Ramos (cell line): ENCODE results near the gene TMTC1.
"Not testable (repeated sequence)": the region's sequence is repeated elsewhere in the genome, so short reads cannot be mapped to it uniquely, and the experiment has no call there.

Experiments
- in situ Hi-C: fragments of 300-500 bp; cut with MboI; formaldehyde crosslinking; loops from one replicate; pipeline ENCODE4 v1.14.3; 2022; ENCODE audit warnings: low sequenced_read_pairs; ENCODE audit not compliant: unreplicated experiment

The TMTC1 gene

GRCh38 chr12:29634057-29634456 is 149.7 kb downstream of the TMTC1 start:
- in situ Hi-C loops, result no loop called here

DNA sequence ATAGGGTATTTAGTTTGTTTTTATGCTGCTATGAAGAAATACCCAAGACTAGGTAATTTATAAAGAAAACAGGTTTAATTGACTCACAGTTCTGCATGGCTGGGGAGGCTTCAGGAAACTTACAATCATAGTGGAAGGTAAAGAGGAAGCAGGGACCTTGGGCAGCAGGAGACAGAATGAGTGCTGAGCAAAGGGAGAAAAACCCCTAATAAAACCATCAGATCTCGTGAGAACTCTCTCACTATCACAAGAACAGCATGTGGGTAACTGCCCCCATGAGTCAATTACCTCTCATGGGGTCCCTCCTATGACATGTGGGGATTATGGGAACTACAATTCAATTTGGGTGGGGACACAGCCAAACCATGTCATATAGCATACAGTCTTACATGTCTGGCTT is 153.6 kb downstream of the TMTC1 start:
- in situ Hi-C loops, result not testable (repeated sequence)

- in situ Hi-C loops, result no loop called here
These were observed 156.5 kb downstream of the TMTC1 start for GRCh38 chr12:29627221-29627620.

- in situ Hi-C loops, result no loop called here
These were observed 158.3 kb downstream of the TMTC1 start for GRCh38 chr12:29625359-29625953.

GRCh38 chr12:29622251-29622650 is 161.5 kb downstream of the TMTC1 start:
- in situ Hi-C loops, result no loop called here

DNA sequence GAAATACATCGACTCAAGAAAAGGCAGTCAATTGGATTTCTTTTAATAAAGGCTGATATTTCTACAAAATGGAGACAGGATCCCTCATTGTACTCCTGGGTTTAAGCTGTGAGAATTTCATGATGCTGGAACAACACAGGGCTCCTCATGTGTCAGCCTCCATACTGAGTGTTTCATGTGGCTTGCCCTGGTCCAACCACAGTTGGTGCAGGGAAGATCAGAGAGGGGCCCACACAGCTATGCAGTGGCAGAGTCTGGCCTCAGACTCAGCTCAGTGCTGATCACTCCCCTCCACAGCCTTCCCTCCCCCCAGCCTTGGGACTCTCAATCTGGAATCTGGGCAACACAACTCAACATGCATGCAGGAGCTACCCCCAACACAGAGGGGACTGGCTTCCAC is 163.7 kb downstream of the TMTC1 start:
- in situ Hi-C loops, result no loop called here

DNA sequence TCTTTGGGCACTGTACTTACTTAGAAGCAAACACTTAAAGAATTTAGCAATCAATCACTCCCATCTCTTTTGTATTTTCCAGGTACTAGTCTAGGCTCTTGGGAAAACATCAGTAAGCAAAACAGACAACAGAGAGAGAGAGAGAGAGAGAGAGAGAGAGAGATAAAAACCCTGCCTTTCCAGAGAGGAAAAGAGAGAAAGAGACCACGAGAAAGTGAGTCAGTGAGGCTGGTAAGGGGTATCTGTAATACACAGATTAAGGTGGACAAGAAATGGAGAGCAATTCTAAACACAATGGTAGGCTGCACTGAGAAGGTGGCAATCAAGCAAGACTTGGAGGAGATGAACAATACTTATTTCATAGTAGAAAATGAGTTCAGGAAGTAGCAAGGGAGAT is 166.3 kb downstream of the TMTC1 start:
- in situ Hi-C loops, result no loop called here

- in situ Hi-C loops, result no loop called here
These were observed 166.9 kb downstream of the TMTC1 start for GRCh38 chr12:29616664-29617406.

DNA sequence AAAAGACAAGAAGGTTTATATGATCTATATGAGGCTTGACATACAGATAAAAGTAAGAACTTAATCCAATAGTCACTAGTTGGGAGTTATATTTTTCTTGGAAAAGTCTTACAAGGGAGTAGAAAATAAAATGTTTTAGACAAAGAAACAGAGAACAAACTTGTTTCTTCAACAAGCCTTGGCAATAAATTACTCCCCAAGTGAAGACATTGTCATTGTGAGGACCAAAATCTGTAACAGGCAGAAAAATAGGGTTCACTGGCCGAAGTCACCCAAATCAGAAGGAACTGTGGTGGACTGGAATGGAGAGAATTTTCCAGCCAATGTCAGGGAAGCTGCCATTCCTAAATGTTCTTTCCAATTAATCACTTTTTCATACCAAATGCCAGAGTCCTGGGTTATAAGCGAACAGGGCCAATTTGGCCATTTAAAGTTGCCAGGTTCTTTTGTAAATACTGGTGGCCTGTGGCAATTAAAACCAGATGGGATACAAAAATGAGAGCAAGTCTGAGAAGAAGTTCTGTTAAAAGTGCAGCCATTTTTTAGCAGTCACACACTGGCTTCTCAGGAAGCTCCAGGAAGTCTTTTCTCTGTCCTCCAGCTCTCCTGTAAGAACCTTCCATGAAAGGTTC is 168.9 kb downstream of the TMTC1 start:
- in situ Hi-C loops, result no loop called here

- in situ Hi-C loops, result no loop called here
These were observed 170.8 kb downstream of the TMTC1 start for GRCh38 chr12:29612912-29613311.

- in situ Hi-C loops, result no loop called here
These were observed 171.8 kb downstream of the TMTC1 start for GRCh38 chr12:29611906-29612305.

- in situ Hi-C loops, result no loop called here
These were observed 173.1 kb downstream of the TMTC1 start for GRCh38 chr12:29610473-29611170.

GRCh38 chr12:29609431-29610215 is 174.1 kb downstream of the TMTC1 start:
- in situ Hi-C loops, result no loop called here

DNA sequence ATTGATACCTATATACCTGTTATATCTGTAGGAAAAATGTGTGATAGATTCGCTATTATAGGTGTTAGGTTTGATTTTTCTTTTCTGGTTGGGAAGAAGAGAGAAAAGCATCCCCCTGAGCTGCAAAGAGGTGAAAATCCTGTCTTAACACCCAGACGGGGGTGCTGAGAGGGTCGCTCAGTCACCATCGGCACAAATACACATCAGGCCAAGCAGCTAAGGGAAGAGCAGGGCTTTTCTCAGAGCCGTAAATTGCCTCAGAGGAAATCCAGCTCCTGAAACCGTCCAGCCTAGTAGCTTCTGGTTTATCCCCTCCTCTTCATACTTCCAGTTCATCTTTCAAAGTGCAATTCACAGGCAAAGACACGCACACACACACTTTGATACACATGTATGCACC is 175.2 kb downstream of the TMTC1 start:
- in situ Hi-C loops, result no loop called here

DNA sequence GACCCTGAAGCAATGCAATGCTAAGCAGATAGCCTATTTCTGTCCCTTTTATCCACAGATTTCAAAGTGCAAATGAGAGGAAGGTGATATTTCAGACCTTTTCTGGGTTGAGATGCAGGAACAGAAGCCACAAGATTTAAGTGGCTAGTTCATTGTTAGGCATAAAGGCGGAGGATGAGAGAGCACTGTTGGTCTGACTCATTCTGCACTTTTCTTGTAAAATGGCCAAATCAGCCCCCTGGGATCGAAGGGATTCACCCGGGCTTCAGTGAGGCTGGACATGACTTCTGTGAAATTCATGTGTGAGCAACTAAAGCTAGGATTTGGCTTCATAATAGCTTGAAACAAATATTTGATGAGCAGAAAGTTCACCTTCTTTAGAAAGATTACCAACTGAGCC is 184.4 kb downstream of the TMTC1 start:
- in situ Hi-C loops, result no loop called here

GRCh38 chr12:29595071-29595755 is 188.5 kb downstream of the TMTC1 start:
- in situ Hi-C loops, result no loop called here

DNA sequence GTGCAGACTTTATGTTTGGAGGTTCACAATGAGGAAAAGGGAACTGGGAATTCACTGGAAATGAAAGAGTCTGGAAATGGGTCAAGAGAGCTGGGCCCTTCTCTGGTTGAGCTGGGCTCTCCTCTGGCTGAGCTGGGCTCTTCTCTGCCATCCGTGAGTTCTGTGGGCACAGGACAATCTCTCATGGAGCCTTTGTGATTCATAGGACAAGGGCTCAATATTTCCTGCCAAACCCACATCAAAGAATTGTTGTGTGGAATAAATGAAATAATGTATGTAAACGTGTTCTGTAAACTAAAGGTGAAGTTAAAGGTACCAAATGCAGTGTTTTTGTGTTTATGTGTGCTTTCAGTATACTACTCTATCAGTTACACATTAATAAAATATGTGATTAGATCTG is 190.7 kb downstream of the TMTC1 start:
- in situ Hi-C loops, result no loop called here

DNA sequence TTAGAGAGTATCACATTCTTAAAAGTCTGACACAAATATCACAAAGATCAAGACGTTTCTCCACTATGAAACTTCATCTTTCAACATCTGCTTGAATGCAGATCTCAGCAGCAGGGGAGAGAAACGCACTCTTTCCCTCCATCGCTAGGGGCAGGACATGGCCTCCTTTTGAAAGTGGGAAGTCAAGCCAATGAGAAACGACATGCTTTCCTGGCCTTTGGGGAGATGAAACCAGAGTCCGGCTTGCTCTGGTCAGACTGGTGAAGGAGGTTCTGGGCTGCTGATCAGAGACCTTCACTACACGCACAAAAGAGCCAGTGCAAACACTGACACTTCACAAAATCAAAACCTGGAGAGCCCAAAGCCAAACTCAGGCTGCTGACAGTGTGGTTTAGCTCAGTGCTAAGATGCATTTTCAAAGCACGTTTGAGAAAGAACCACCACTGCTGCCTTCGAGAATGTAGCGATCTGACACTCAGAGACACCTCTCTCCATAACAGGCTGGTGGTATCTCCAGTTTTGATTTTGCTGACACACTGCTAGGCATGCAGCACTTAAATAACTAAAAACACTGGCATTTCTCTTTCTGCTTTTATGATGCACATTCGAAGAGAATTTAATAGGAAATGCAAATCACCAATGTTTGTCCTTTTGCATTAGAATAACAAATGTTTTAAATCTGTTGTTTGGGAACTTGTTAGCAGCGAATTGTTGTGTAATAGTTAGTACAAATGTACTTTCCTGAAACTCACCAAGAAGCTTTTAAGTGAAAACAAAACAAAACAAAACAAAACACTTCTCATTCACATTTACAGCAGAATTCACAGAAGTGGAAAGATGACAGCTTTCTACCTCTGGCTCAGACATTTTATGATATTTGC is 192.4 kb downstream of the TMTC1 start:
- in situ Hi-C loops, result no loop called here

DNA sequence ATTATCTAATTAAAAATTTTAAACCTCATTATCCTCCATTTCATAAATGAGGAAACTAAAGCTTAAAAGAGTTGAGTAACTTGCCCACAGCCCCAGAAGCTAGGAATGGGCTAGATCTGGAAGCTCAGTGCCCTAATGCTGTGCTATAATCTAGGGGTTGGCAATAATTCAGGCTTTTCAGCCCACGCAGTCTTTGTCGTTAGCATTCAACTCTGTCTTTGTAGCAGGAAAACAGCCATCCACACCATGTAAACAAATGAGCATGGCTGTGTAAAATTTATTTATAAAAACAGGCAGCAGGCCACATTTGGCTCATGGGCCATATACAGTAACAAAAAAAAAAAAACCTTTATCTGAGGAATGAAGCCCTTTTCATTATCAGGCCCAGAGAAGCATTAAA is 193.9 kb downstream of the TMTC1 start:
- in situ Hi-C loops, result no loop called here
